Right forelimb (tissue), 1 donor: Measurements from ENCODE around the gene NIT2.
A peak's percentile ranks its signal among the peaks of the same experiment; 100 is the strongest.

ENCODE experiments used
- DNase-seq: peaks from one replicate; pipeline ENCODE4 v3.0.0-alpha.2; 2018

Gene NIT2

DNA sequence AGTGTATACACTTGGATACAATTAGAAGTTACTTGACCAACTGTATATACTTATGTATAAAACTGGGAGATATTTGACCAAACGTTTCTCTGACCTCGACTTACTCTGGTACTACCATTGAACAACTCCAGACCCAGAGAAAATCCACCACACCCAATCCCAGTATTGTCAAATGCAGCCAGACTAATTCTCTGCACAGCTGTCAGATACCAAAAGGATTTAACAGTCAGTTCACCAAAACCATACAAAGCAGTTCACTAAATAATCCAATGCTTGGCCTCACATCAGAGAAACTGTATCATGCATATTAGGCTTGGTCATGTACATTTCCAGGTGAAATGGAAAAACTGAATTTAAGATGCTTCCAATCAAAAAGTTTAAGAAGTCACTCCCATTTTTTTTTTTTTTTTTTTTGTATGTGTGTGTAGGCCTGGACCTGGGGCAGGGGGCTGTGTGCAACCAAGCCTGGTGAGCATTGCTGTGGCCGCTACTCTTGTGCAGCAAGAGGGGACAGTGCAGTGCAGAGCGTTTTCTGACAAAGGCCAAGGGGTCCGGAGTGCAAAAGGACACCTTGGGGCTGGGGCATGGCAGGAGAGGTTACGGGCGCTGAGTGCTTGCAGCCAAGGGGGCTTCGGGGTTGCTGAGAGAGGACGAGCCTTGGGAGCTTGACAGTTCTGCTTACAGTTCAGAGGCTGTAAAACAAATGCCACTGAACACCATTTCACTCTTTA, 64.9 kb downstream of the NIT2 start:
- DNase-seq = no peak

- DNase-seq = no peak
These were observed 65.8 kb downstream of the NIT2 start for GRCh38 chr3:100400419-100400779.

DNA sequence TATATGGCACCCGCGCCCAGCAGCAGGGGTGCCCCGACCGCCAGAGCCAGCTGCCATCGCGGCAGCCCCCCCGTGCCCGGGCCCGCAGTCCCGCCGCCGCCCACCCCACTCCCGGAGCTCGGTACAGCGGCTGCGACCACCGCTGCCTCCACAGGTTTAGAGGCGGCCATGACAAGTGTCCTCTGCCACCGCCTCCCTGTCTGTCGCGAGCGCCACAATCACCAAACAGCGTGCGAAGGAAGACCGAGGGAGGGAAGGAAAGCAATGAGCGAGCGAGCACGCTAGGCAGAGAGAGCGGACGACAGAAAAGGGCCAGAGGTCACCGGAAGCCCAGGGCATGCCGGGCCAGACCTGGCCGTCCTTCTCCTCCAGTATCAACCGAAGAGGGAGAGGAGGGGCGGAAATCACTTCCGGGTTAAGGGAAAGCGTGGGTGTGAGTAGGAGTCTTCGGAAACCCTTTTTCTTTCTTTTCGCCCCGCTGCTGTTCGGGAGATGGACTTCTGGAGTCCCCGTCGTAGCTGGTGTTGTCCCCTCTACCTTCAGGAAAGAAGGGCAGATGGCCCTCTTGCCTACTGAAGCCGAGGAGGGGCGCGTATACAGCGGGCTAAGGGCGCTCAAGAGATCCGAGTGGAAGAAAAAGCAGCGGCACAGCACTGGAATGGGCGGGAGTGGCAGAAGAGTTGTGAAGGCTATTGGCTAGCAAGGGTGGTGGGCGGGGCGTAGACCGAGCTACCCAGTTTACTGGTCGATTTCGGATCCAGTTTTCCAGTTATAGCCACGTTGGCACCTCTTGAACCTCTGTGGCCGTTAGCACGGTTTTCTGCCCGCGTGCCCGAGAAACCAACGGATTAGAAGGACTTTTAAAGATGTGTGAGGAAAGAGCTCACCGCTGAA, 66.5 kb downstream of the NIT2 start, which contains the start of the genes LNP1 and TOMM70:
Gene LNP1 (plus strand): TSS at position 760 of the 894 bp plus-strand sequence. CDS start 28,191 bp downstream, outside the sequence.
Gene TOMM70 (minus strand): TSS at position 310 of the 894 bp plus-strand sequence. CDS start 140 bp downstream, at position 170.
- peak; percentile 98 for DNase-seq

DNA sequence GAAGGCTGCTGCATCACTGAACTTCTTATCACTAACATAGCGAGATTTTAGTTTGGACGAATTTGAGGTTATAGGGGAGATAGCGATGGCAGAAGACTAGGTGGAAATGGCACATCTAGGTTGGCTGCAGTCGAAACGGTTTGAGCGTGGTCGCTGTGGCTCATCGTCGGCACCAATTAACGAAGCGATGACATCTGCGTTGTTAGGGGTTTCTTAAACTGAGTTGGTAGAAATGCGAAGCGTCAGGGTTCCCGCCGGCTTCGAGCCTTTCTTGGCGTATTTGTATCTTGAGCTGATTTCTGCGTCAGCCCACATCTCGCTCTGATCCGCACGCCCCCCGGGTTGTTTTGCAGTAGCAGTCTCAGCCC, 67.1 kb downstream of the NIT2 start:
- no peak for DNase-seq

- DNase-seq = no peak
These were observed 67.7 kb downstream of the NIT2 start for GRCh38 chr3:100402256-100402655.

DNA sequence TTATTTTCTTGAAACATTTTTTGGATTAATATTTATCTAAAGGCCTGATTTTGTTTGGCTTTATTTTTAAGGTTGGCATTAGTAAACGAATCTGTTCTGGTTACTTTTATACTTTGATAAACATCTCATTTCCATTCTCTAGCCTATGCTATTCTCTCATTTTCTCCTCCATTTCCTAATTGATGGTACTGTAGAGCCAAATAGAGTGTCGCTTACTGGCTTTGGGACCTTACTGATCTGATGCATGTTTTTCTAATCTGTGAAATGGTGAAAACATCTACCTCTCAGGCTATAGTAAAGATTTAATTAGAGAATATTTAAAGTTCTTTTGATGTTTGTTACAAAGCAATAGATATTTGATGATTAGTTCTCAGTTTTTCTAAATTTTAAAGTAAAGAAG, 68.3 kb downstream of the NIT2 start:
- no peak for DNase-seq

GRCh38 chr3:100403362-100404249, 69.0 kb downstream of the NIT2 start:
- no peak for DNase-seq

- DNase-seq = no peak
These were observed 69.6 kb downstream of the NIT2 start for GRCh38 chr3:100404250-100404548.

DNA sequence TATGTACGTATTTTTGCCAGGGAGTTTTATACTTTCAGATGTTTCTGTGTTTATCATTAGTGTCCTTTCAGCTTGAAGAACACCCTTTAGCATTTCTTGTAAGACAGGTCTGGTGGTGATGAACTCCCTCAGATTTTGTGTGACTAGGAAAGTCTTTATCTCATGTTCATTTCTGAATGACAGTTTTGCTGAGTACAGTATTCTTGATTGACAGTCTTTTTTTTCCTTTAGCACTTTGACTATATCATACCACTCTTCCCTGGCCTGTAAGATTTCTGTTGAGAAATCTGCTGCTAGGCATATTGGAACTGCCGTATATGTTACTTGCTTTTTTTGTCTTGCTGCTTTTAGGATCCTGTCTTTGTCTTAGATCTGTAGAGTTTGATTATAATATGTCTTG, 72.6 kb downstream of the NIT2 start:
- no peak for DNase-seq

GRCh38 chr3:100407977-100408532, 73.5 kb downstream of the NIT2 start:
- no peak for DNase-seq
